Effector CD8-positive, alpha-beta T cell (primary cell): ENCODE data around the gene MAST1.
"Not testable (repeated sequence)": the region's sequence is repeated elsewhere in the genome, so short reads cannot be mapped to it uniquely, and the experiment has no call there.

Source experiments
- DNase-seq: peaks from one replicate; lab custom pipeline; 2025; lab: John Stamatoyannopoulos, UW

Gene MAST1

GRCh38 chr19:12800923-12801465 lies 37.3 kb upstream of the MAST1 start:
- no peak for DNase-seq

GRCh38 chr19:12801466-12802266 lies 36.6 kb upstream of the MAST1 start, which contains the start of the genes PRDX2 and THSD8:
Gene PRDX2, minus strand, starts transcription at chr19:12801800. Its CDS starts 539 bp downstream, at chr19:12801261.
Gene THSD8, plus strand, starts transcription at chr19:12802069. Its CDS starts 3 bp downstream, at chr19:12802072.
- DNase-seq: peak; percentile 46

- no peak for DNase-seq
These were observed 35.8 kb upstream of the MAST1 start for GRCh38 chr19:12802267-12803106.

GRCh38 chr19:12804051-12804450 lies 34.3 kb upstream of the MAST1 start:
- DNase-seq: no peak

GRCh38 chr19:12806242-12807081 lies 31.9 kb upstream of the MAST1 start, which contains the start of gene RNASEH2A:
Gene RNASEH2A, plus strand, starts transcription at chr19:12806584. Its CDS starts 90 bp downstream, at chr19:12806674.
- peak; percentile 72 for DNase-seq

GRCh38 chr19:12815088-12815487 lies 23.2 kb upstream of the MAST1 start:
- DNase-seq: no peak

- DNase-seq: not testable (repeated sequence)
These were observed 21.1 kb upstream of the MAST1 start for GRCh38 chr19:12817188-12817587.

GRCh38 chr19:12817810-12818209 lies 20.5 kb upstream of the MAST1 start:
- not testable (repeated sequence) for DNase-seq

GRCh38 chr19:12821761-12822160 lies 16.6 kb upstream of the MAST1 start:
- DNase-seq: no peak

- DNase-seq: peak; percentile 8
These were observed 12.8 kb upstream of the MAST1 start for GRCh38 chr19:12825254-12826131.

GRCh38 chr19:12828494-12828893 lies 9.8 kb upstream of the MAST1 start:
- DNase-seq: no peak

GRCh38 chr19:12833418-12833737 lies 4.9 kb upstream of the MAST1 start:
- no peak for DNase-seq

- DNase-seq: no peak
These were observed 4.4 kb upstream of the MAST1 start for GRCh38 chr19:12833738-12834565.

- no peak for DNase-seq
These were observed 3.8 kb upstream of the MAST1 start, which contains the start of gene RTBDN for GRCh38 chr19:12834566-12834943. Gene RTBDN, minus strand, starts transcription at chr19:12834579. Its CDS starts 4,600 bp downstream, at chr19:12829979.

GRCh38 chr19:12834976-12835757 lies 3.1 kb upstream of the MAST1 start:
- no peak for DNase-seq

GRCh38 chr19:12836529-12836863 lies 1.8 kb upstream of the MAST1 start:
- no peak for DNase-seq

GRCh38 chr19:12837225-12837624 lies 1.1 kb upstream of the MAST1 start:
- no peak for DNase-seq

GRCh38 chr19:12838886-12839756 lies 806 bp downstream of the MAST1 start:
- DNase-seq: no peak
